Activated effector memory CD4-positive, alpha-beta T cell treated with Interleukin-2 at 50 U/mL for 16 hours (primary cell): ENCODE data around the gene KLHL17.
A peak's percentile ranks its signal among the peaks of the same experiment; 100 is the strongest.

Source experiments
- DNase-seq: peaks from one replicate; pipeline ENCODE4 v3.0.0-alpha.2; 2020

KLHL17 gene

GRCh38 chr1:960363-961131 lies at the start of gene KLHL17:
Gene KLHL17 (plus strand): TSS chr1:960584. CDS start chr1:960694, 110 bp downstream.
- DNase-seq: peak; percentile 71

DNA sequence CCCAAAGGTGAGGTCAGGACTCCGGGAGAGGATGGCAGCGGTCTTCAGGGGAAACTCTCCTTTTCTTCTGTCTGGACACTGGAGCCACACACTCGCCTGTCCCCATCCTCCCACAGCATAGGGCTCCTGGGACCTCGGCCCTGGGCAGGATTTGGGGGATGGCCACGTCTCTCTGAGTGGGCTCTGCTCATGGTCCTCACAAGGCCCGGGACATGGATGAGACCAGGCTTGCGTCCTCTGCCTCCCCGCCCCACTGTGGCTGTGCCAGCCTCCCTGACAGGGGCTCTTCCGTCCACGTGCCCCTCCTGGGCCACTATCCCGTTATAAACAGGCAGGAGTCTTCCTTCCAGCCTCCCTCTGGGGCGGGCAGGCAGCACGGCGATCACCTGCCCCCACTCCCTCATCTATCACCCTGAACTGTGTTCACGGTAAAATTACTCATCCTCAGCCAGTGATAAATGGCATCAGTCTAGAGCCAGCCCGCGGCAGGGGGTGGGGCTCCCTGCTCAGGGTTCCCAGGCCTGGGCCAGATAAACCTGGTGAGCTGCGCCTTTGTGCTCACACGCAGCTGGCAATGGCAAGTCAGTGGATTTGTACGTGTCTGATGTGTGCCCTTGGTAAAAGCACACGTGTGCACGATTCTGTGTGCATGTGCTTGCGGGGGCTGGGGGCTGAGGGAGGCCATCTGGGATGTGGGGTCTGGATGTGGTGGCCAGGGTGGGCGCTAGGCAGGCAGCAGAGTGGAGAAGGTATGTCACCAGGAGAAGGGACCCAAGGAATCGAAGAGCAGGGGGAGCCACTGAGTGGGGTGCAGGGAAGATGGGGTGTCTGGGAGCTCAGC lies 49.3 kb upstream of the KLHL17 start:
- DNase-seq: no peak

DNA sequence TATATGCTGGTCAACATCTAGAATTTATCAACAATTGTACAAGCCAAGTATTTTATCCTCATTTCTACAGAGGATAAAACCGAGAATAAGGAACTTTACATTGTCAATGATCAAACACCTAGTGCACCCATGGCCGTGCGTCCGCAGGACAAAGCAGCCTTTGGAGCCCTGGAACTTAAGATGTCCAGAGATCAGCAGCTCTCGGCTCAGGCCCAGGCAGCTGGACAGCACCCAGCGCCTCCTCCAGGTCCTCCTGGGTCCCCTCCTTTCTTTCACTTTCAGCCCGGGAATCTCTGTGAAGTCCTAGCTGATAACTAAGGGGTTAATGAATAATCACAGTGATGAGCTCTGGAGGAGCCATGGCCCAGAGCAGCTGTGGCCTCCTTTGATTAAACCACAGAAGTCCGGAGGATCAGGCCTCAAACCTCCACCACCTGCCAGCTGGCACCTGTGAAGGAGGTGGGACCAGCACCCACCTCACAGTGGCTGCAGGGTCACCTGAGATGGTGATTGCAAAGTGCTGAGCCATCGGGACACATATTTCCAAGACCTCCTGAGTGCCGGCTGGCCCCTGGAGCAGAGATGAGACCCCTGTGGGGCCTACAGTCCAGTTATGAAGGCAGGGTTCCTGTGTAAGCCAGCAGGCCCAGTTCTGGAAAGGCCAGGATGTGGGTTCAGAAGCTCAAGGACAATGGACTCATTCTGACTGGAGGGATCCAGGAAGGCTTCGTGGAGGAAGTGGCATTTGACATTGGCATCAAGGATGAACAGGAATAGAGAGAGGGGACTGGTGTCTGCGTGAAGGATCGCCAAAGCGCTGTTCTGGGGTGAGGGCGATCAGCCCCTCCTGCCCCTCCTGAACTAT lies 48.3 kb upstream of the KLHL17 start:
- DNase-seq: no peak

DNA sequence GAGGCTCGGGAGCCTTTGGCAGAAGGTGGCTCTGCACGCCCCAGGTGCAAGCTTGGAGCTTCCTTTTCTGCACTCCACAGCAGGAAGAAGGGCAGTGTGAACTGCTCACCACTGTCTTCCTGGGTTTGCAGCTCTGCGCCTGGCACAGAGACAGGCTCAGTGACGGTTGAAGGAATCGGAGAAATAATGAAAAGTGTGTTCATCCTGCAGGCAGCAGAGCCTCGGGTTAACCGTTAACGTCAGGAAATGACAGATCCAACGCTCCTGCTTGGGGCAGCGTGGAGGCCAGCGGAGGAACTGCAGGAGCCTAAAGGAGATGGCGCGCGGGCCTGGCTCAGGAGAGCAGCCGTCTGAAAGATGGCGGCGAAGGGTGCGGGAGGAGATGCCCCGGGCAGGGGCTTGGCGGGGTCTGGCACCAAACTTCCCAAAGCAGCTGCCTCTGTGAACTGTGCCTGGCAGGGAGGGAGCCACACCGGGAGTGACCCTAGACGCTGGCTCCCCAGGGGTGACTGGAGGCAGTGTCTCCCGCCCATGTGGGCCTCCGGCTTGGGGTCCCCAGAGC lies 47.6 kb upstream of the KLHL17 start:
- DNase-seq: no peak

DNA sequence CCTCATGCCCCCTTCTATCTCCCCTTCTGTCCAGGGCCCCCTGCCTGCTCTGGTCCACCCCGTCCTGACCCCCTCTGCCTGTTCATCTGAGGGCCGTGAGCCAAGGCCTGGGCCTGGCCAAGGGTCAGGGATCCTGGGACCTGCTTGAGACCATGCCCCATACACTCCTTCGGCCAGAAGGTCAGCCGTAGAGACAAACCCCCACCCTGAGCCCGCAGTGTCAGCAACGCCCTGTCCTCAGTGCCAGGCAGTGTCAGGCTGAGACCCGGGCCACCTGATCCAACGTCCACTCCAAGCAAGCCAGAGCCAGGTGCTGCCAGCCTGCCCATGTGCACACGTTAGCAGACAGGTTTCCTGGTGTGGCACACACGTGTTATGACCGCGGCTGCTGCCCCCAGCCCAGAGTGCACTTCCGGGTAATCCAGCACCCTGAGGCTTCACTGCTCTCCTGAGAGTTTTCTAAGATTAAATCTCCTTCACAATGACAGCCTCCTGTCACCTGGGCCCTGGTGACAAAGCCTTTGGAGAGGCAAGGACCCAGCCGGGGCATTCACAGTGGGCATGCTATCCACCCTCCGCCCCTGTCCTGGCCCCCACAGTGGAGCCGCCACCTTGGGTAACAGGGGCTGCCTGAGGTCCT lies 46.8 kb upstream of the KLHL17 start:
- DNase-seq: no peak

- no peak for DNase-seq
Measured at GRCh38 chr1:914131-914890, 46.1 kb upstream of the KLHL17 start.

- no peak for DNase-seq
Measured at GRCh38 chr1:914891-915280, 45.5 kb upstream of the KLHL17 start.

GRCh38 chr1:915295-916172 lies 44.9 kb upstream of the KLHL17 start:
- no peak for DNase-seq

GRCh38 chr1:916173-917075 lies 44.0 kb upstream of the KLHL17 start:
- no peak for DNase-seq

DNA sequence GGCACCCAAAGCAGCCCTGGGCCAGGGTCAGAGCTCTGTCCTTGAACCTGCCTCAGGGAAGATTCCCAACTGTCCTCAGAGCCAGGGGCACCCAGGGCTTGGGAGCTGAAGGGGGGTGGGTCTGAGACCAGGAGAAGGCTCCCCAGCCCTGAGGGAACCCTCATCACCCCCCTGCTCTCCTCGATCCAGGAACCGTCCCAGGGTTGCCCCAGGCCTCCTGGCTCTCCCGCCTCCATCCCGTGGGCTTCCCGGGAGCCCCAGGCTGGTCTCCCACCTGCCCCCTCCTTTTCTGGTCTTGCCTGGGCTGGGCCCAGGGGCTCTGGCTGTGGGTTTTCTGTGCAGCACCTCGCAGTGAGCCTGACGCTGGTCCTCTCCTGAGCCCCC lies 43.3 kb upstream of the KLHL17 start:
- no peak for DNase-seq

- no peak for DNase-seq
Measured at GRCh38 chr1:917466-918091, 42.8 kb upstream of the KLHL17 start.

GRCh38 chr1:918353-918752 lies 42.0 kb upstream of the KLHL17 start:
- DNase-seq: no peak

- DNase-seq: no peak
Measured at GRCh38 chr1:918843-919242, 41.5 kb upstream of the KLHL17 start.

DNA sequence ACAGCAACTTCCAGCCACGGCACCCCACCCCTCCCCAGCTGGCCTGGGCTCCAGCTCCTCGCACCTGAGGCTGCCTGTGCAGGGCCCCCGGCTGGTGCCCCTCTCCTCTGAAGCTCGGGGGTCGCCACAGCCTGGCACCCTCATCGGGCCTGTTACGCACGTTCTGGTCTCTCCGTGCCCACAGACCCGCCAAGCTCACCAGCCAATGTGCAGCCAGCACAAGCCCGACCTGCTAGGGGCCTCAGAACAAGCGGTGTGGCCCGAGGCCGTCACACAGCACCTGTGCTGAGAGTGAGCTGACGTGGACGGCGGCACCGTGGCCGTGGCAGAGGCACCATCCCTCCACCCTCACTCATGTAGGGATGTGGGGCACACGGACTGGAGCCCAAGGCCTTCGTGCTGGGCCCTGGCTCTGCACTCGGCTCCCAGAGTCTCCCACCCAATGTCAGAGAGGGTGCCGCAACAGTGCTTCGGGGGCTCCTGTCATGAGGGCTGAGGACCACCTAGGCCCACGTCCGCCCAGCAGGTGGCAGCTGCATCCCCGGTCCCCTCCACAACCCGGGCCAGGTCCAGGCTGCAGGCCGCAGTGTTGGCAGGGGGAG lies 41.0 kb upstream of the KLHL17 start:
- DNase-seq: no peak

DNA sequence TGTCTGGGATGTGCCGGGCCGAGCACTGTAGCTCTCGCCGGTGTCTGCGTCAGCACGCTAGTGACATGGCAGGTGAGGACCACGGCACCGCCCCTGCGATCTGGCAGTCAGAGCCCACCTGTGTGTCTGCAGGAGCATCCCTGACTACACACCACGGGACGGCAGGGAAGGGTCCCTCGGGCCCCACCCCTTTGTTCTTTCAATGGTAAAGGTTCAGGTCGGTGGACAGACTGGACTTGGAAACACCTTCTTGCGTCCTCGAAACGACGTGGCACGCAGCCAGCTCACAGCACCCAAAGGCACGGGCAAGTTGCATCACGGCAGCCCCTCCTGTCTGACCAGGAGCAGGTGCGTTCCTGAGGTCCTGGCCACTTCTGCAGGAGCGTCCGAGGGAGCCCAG lies 40.4 kb upstream of the KLHL17 start:
- DNase-seq: no peak

DNA sequence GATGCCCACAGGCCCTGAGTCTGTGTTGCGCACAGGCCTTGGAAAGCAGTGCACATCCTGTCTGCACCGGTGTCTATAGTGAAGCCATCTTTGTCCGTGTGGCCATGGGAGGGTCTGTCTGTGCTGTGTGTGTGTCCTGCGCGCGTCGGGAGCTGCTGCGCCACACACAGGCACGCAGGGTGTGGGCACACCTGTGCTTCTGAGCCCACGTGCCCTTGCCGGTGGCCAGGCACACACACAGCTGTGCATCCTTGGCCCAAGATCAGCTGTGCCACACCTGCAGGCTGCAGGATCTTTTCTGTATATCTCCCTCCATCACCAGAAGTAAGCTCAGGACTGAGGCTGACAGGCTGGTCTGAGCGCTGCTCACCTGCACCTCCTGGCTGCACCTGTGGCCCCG lies 39.9 kb upstream of the KLHL17 start:
- DNase-seq: no peak

DNA sequence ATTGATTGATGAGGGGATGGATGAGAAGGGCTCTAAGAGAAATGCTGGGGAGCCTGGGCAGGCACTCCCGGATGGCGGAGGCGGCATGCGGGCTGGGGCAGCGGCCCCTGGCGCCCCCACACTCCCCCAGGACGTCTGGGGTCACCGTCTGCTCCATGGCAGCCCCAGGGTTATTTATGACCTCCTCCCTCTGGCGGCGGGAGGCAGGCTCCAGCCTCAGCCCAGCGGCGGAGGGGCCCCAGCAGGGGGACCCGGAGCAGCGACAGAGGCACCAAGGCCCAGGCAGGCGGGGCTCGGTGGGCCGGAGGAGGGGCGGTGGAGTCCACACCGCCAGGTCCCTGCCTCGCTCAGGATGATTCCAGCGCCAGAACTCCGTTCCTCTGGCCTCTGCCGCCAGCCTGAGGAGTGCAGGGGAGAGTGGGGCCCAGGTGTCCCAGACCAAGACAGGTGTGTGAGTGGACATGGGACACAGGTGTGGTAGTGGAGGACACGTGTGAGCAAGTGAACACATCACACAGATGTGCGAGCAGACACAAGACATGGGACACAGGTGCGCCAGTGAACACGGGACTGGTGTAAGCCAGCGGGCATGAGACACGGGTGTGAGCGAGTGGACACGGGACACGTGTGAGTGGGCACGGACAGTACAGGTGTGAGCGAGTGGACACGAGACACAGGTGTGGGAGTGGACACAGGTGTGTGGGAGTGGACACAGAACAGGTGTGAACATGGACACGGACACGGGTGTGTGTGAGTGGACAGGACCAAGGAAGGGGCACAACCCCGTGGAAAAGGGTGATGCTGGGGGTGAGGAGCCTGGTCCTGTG lies 39.2 kb upstream of the KLHL17 start:
- no peak for DNase-seq
